IMR-90 (cell line): ENCODE data around the gene FGD3. TPM values are rescaled to one million over a fixed set of nuclear protein-coding genes. Genes with fewer than 3 reads are reported as not detected.

ENCODE experiments used
- ATAC-seq: fragments of 200-7000 bp; cut with Tn5 transposase; 2 replicates; pipeline ENCODE4 v1.9.1; 2020; ENCODE audit warnings: low read depth, mild to moderate bottlenecking, moderate library complexity
- BruUV-seq: library from RNA; stranded (reverse); fragments of 400-500 nt; replicated peaks from 2 replicates; lab custom pipeline; 2021; lab: Mats Ljungman, UMichigan
- CTCF ChIA-PET: fragments of 300-600 bp; formaldehyde crosslinking; extraction: SDS; loops from one replicate; lab custom pipeline; 2021; ENCODE audit warnings: antibody characterized with exemption; lab: Yijun Ruan, JAX
- POLR2A ChIA-PET: fragments of 300-600 bp; sonication (Branson Sonifier 250); formaldehyde crosslinking; loops from one replicate; lab custom pipeline; 2022; ENCODE audit warnings: antibody characterized with exemption; ENCODE audit not compliant: unreplicated experiment; lab: Charles Lee
- DNase-seq: peaks from one replicate; pipeline ENCODE4 v3.0.0; 2013
- H2AFZ ChIP-seq: replicated peaks from 2 replicates; pipeline ENCODE3; 2013; ENCODE audit warnings: low read length, mild to moderate bottlenecking; ENCODE audit not compliant: poor library complexity
- H2AK5ac ChIP-seq: 2 replicates; pipeline ENCODE4 v1.6.1; 2013; ENCODE audit warnings: low read depth, low read length, inconsistent platforms
- H2AK9ac ChIP-seq: replicated peaks from 2 replicates; pipeline ENCODE3; 2013; ENCODE audit warnings: mild to moderate bottlenecking, low read depth, low read length, moderate library complexity; ENCODE audit not compliant: poor library complexity
- H2BK120ac ChIP-seq: 2 replicates; pipeline ENCODE4 v1.6.1; 2013; ENCODE audit warnings: low read depth, low read length, inconsistent platforms
- H2BK15ac ChIP-seq: 3 replicates; pipeline ENCODE4 v1.6.1; 2013; ENCODE audit warnings: low read depth, low read length, inconsistent platforms
- H2BK20ac ChIP-seq: 2 replicates; pipeline ENCODE4 v1.6.1; 2013; ENCODE audit warnings: low read depth, mild to moderate bottlenecking, inconsistent platforms, low read length, moderate library complexity
- H2BK5ac ChIP-seq: 2 replicates; pipeline ENCODE4 v1.6.1; 2013; ENCODE audit warnings: mild to moderate bottlenecking, low read depth, low read length, inconsistent platforms; ENCODE audit not compliant: poor library complexity, severe bottlenecking
- H3K14ac ChIP-seq: replicated peaks from 2 replicates; pipeline ENCODE4 v1.6.1; 2013; ENCODE audit warnings: low read depth, low read length, inconsistent platforms
- H3K18ac ChIP-seq: 2 replicates; pipeline ENCODE4 v1.6.1; 2013; ENCODE audit warnings: low read depth, low read length, control low read depth
- H3K23ac ChIP-seq: 2 replicates; pipeline ENCODE4 v1.6.1; 2013; ENCODE audit warnings: low read depth, low read length, inconsistent platforms
- H3K27ac ChIP-seq: 2 replicates; pipeline ENCODE4 v1.5.1; 2013; ENCODE audit warnings: mild to moderate bottlenecking, control low read depth, low read length; ENCODE audit not compliant: insufficient read depth
- H3K27me3 ChIP-seq: 2 replicates; pipeline ENCODE4 v1.6.1; 2013; ENCODE audit warnings: low read length; ENCODE audit not compliant: control insufficient read depth, insufficient read depth
- H3K36me3 ChIP-seq: 2 replicates; pipeline ENCODE4 v1.6.1; 2013; ENCODE audit warnings: low read length, mixed read lengths; ENCODE audit not compliant: control insufficient read depth, insufficient read depth
- H3K4ac ChIP-seq: 2 replicates; pipeline ENCODE4 v1.6.1; 2013; ENCODE audit warnings: low read depth, low read length, inconsistent platforms
- H3K4me1 ChIP-seq: 2 replicates; pipeline ENCODE4 v1.6.1; 2013; ENCODE audit warnings: low read length, mixed read lengths; ENCODE audit not compliant: control insufficient read depth, insufficient read depth
- H3K4me2 ChIP-seq: 2 replicates; pipeline ENCODE4 v1.6.1; 2013; ENCODE audit warnings: low read depth, mild to moderate bottlenecking, control low read depth, low read length, moderate library complexity
- H3K4me3 ChIP-seq: 2 replicates; pipeline ENCODE4 v1.5.1; 2013; ENCODE audit warnings: low read depth, mild to moderate bottlenecking, control low read depth, low read length, moderate library complexity; ENCODE audit not compliant: insufficient read depth
- H3K56ac ChIP-seq: 2 replicates; pipeline ENCODE4 v1.6.1; 2013; ENCODE audit warnings: low read length, inconsistent platforms; ENCODE audit not compliant: insufficient read depth; ENCODE audit errors: extremely low read depth
- H3K79me1 ChIP-seq, 2 experiments: 2 replicates each; pipeline ENCODE4 v1.6.1; 2013; ENCODE audit warnings: low read length in 2 of 2, inconsistent platforms in 1 of 2, low read depth in 1 of 2
- H3K9ac ChIP-seq: 2 replicates; pipeline ENCODE4 v1.6.1; 2013; ENCODE audit warnings: low read depth, low read length, control low read depth
- H3K9me1 ChIP-seq: 2 replicates; pipeline ENCODE4 v1.6.1; 2013; ENCODE audit warnings: low read length, inconsistent platforms; ENCODE audit not compliant: insufficient read depth
- H3K9me3 ChIP-seq: 2 replicates; pipeline ENCODE4 v1.6.1; 2013; ENCODE audit warnings: low read length; ENCODE audit not compliant: control insufficient read depth, insufficient read depth
- H4K20me1 ChIP-seq: 2 replicates; pipeline ENCODE4 v1.6.1; 2013; ENCODE audit warnings: low read length, inconsistent platforms; ENCODE audit not compliant: insufficient read depth
- H4K5ac ChIP-seq: 2 replicates; pipeline ENCODE4 v1.6.1; 2013; ENCODE audit warnings: mild to moderate bottlenecking, low read depth, low read length, control low read depth
- H4K8ac ChIP-seq, 2 experiments: 2 replicates each; pipeline ENCODE4 v1.6.1; 2013; ENCODE audit warnings: low read depth in 2 of 2, low read length in 2 of 2, control low read depth in 1 of 2, inconsistent platforms in 1 of 2
- H4K91ac ChIP-seq: 2 replicates; pipeline ENCODE4 v1.6.1; 2013; ENCODE audit warnings: low read depth, low read length, inconsistent platforms; ENCODE audit not compliant: insufficient read depth
- BHLHE40 ChIP-seq: fragments of 150-350 bp; IDR thresholded peaks from 2 replicates; pipeline ENCODE4 v1.6.1; 2016; ENCODE audit warnings: mild to moderate bottlenecking, low read depth, low read length
- CTCF ChIP-seq: conservative IDR thresholded peaks from 2 replicates; pipeline ENCODE4 v1.5.1; 2012; ENCODE audit warnings: mild to moderate bottlenecking, low read depth, low read length, improper control_type of control experiment
- ELK1 ChIP-seq: fragments of 150-350 bp; IDR thresholded peaks from 2 replicates; pipeline ENCODE4 v1.6.1; 2016; ENCODE audit warnings: low read depth, mild to moderate bottlenecking, low read length, moderate library complexity, borderline replicate concordance
- FOS ChIP-seq: fragments of 150-350 bp; IDR thresholded peaks from 2 replicates; pipeline ENCODE4 v1.6.1; 2016; ENCODE audit warnings: low read depth, low read length
- MAZ ChIP-seq: IDR thresholded peaks from 2 replicates; pipeline ENCODE4 v1.6.1; 2012; ENCODE audit warnings: low read depth, mild to moderate bottlenecking, low read length, improper control_type of control experiment, moderate library complexity, borderline replicate concordance
- MXI1 ChIP-seq: IDR thresholded peaks from 2 replicates; pipeline ENCODE4 v1.6.1; 2012; ENCODE audit warnings: low read depth, mild to moderate bottlenecking, low read length, moderate library complexity, borderline replicate concordance
- NFE2L2 ChIP-seq: fragments of 150-350 bp; IDR thresholded peaks from 2 replicates; pipeline ENCODE4 v1.6.1; 2016; ENCODE audit warnings: low read depth, mild to moderate bottlenecking, low read length
- RAD21 ChIP-seq: IDR thresholded peaks from 2 replicates; pipeline ENCODE4 v1.6.1; 2012; ENCODE audit warnings: low read length, improper control_type of control experiment
- RCOR1 ChIP-seq: IDR thresholded peaks from 2 replicates; pipeline ENCODE4 v1.6.1; 2012; ENCODE audit warnings: mild to moderate bottlenecking, low read length, improper control_type of control experiment; ENCODE audit not compliant: insufficient replicate concordance
- RFX5 ChIP-seq: IDR thresholded peaks from 2 replicates; pipeline ENCODE4 v1.8.0; 2012; ENCODE audit warnings: low read depth, mild to moderate bottlenecking, low read length, moderate library complexity
- SMC3 ChIP-seq: fragments of 150-350 bp; IDR thresholded peaks from 2 replicates; pipeline ENCODE4 v1.6.1; 2016; ENCODE audit warnings: low read depth, mild to moderate bottlenecking, antibody characterized with exemption, low read length, moderate library complexity
- USF2 ChIP-seq: fragments of 150-350 bp; IDR thresholded peaks from 2 replicates; pipeline ENCODE4 v1.6.1; 2017; ENCODE audit warnings: mild to moderate bottlenecking, antibody characterized with exemption, low read length, low read depth
- WGBS, 2 experiments: methylation state at CpG; one replicate each; pipeline versions ENCODE4 v1.1.5 to v1.1.7; 2013; ENCODE audit warnings: missing lambda C conversion rate in 2 of 2; ENCODE audit not compliant: insufficient read length in 1 of 2; ENCODE audit errors: extremely low coverage in 2 of 2; 5-methylcytosine and 5-hydroxymethylcytosine counted together
- dilution Hi-C: fragments of 300-500 bp; cut with HindIII; formaldehyde crosslinking; loops from one replicate; pipeline ENCODE4 v1.14.3; 2018; ENCODE audit warnings: low sequenced_read_pairs; ENCODE audit not compliant: unreplicated experiment
- in situ Hi-C: fragments of 300-500 bp; cut with MboI; formaldehyde crosslinking; loops from 3 replicates; pipeline ENCODE4 v1.14.3; 2019; ENCODE audit warnings: low sequenced_read_pairs, inconsistent platforms, mixed read lengths
- intact Hi-C: fragments of 100-400 bp; cut with micrococcal nuclease; formaldehyde crosslinking; loops from 2 replicates; pipeline ENCODE4 v1.10.0; 2022
- polyA plus RNA-seq, 3 experiments: library from polyadenylated mRNA; depleted of rRNA; stranded (reverse); fragments of >200 nt; gene quantifications; 2 replicates each; pipeline ENCODE4 v1.2.3, GENCODE V29; 2012; ENCODE audit warnings: low replicate concordance in 1 of 3
- total RNA-seq: library from RNA; depleted of rRNA; stranded (reverse); fragments of >200 nt; gene quantifications from 2 replicates; pipeline ENCODE4 v1.2.3, GENCODE V29; 2012

FGD3 gene
- total and polyA plus RNA-seq, 2 of the 4 experiments (the other 2 are of a cell fraction): not detected

- no peak for TF ChIP-seq FOS
Measured at GRCh38 chr9:93048566-93049448, 101.5 kb downstream of the FGD3 start (continued).

GRCh38 chr9:93049491-93049890 is 102.2 kb downstream of the FGD3 start:
- ATAC-seq: no peak
- intact Hi-C loops: no loop called here
- Histone ChIP-seq H3K79me1 (no peaks in the 10 kb centered on the region), H2BK20ac (no peak overlapping the region), H4K8ac (no peak overlapping the region), H3K14ac (no peak overlapping the region), H2AFZ (peak overlapping the region; percentile 6), H3K9ac (no peak overlapping the region), H4K91ac (no peak overlapping the region), H3K27ac (no peak overlapping the region), H3K18ac (no peak overlapping the region), H2BK5ac (no peak overlapping the region), H4K20me1 (no peaks in the 10 kb centered on the region), H3K9me3 (no peaks in the 10 kb centered on the region; the same call in 1 of the 2 replicates), H3K4ac (no peak overlapping the region), H2AK9ac (no peak overlapping the region), H3K23ac (no peak overlapping the region), H3K4me2 (no peak overlapping the region), H4K5ac (no peak overlapping the region), H3K27me3 (peaks cover 22% of the 10 kb centered on the region), H3K36me3 (no peaks in the 10 kb centered on the region), H3K4me1 (no peaks in the 10 kb centered on the region), H2BK120ac (no peak overlapping the region), H2BK15ac (no peak overlapping the region), H3K9me1 (no peaks in the 10 kb centered on the region), H3K56ac (no peak overlapping the region), H2AK5ac (no peak overlapping the region), H3K4me3 (no peak overlapping the region)
- no peak for DNase-seq
- POLR2A ChIA-PET: no interaction called here
- BruUV-seq: no TSS peak
- dilution Hi-C loops: no loop called here
- in situ Hi-C loops: no loop called here
- WGBS, 2 experiments: 25% methylated on average over 2 of the region's 4 CpGs; no CpG with 5 or more reads in 1 of the 2 experiments
- CTCF ChIA-PET: no interaction called here
- no peak for TF ChIP-seq NFE2L2
- no peak for TF ChIP-seq RAD21
- TF ChIP-seq CTCF: no peak
- no peak for TF ChIP-seq ELK1
- no peak for TF ChIP-seq BHLHE40
- TF ChIP-seq MAZ: no peak
- no peak for TF ChIP-seq RCOR1
- no peak for TF ChIP-seq SMC3
- no peak for TF ChIP-seq MXI1
- no peak for TF ChIP-seq USF2
- TF ChIP-seq RFX5: no peak
